Nephron (organoid): ENCODE results near the gene PTPRN2.
A peak's percentile ranks its signal among the peaks of the same experiment; 100 is the strongest.

Experiments used
- H3K27ac Mint-ChIP-seq, 3 experiments: 2 replicates each; pipeline ENCODE4 v1.8.0; 2020; ENCODE audit warnings: mixed read lengths in 3 of 3, mild to moderate bottlenecking in 2 of 3, moderate library complexity in 1 of 3
- H3K27me3 Mint-ChIP-seq: 2 replicates; pipeline ENCODE4 v1.8.0; 2021; ENCODE audit warnings: low read depth, mild to moderate bottlenecking, moderate library complexity, mixed read lengths
- H3K36me3 Mint-ChIP-seq: 2 replicates; pipeline ENCODE4 v1.8.0; 2020; ENCODE audit warnings: low read depth, mixed read lengths
- H3K4me1 Mint-ChIP-seq: 2 replicates; pipeline ENCODE4 v1.8.0; 2020; ENCODE audit warnings: mixed read lengths
- H3K4me3 Mint-ChIP-seq, 3 experiments: 2 replicates each; pipeline ENCODE4 v1.8.0; 2020; ENCODE audit warnings: mild to moderate bottlenecking in 3 of 3, mixed read lengths in 3 of 3, moderate library complexity in 2 of 3
- H3K9me3 Mint-ChIP-seq: 2 replicates; pipeline ENCODE4 v1.8.0; 2020; ENCODE audit warnings: mixed read lengths
- TF ChIP-seq, protein P1 (sequence below), 3 experiments: fragments of 200-600 bp; sonication (generic); IDR thresholded peaks; one replicate each; pipeline ENCODE4 v1.5.0; 2021; ENCODE audit warnings: antibody characterized with exemption in 3 of 3; ENCODE audit not compliant: unreplicated experiment in 3 of 3

Gene PTPRN2

DNA sequence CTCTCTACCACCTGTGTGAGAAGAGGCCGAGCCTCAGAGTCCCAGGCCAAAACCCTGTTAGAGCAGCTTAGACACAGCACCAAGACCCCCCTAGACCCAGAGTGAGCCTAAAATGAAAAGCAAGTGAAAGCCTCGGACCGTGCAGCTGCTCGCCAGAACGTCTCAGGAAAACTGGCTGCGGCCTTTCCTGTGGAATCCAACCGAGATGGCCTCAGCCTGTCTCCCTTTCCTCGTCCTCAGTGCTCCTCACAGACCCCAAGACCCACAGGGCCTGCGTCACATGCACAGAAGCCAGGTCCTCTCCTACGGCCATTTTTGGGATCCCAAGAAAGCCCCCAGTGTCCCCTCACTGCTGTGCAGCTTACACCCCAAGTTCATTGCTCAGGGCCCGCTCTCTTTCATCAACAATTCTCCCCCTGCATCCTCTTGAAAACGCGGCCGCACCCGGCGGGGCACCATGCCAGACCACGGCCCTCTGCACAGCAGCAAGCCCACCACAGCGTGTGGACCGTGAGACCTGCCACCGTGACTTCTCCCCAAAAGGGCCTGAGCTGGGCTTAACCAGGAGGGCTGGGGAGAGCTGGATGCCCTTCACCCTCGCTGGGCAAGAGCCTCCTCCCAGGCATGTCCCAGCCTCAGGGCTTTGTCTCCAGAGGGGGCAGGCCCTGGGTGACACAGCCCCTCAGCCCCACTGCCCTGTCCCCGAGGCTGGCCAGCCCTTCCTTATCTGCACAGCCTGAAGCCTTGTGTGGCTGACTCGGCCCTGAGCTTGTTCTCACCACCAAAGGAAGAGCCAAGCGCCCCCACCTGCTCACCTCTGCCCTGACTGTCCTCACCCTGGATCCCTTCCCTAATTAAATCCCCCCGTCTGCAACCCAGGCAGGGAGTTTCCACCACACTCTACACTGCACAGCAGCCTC lies 142.9 kb downstream of the PTPRN2 start:
- TF ChIP-seq, protein P1, sequence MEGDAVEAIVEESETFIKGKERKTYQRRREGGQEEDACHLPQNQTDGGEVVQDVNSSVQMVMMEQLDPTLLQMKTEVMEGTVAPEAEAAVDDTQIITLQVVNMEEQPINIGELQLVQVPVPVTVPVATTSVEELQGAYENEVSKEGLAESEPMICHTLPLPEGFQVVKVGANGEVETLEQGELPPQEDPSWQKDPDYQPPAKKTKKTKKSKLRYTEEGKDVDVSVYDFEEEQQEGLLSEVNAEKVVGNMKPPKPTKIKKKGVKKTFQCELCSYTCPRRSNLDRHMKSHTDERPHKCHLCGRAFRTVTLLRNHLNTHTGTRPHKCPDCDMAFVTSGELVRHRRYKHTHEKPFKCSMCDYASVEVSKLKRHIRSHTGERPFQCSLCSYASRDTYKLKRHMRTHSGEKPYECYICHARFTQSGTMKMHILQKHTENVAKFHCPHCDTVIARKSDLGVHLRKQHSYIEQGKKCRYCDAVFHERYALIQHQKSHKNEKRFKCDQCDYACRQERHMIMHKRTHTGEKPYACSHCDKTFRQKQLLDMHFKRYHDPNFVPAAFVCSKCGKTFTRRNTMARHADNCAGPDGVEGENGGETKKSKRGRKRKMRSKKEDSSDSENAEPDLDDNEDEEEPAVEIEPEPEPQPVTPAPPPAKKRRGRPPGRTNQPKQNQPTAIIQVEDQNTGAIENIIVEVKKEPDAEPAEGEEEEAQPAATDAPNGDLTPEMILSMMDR (IDR thresholded peaks at IDR 0.05; ENCODE audit: unreplicated experiment in 3 of 3) = no peak
- no peaks in the 10 kb centered on the region for H3K36me3 Mint-ChIP-seq
- no peak overlapping the region for H3K27ac Mint-ChIP-seq
- H3K4me1 Mint-ChIP-seq = no peaks in the 10 kb centered on the region
- H3K27me3 Mint-ChIP-seq = peaks cover 9% of the 10 kb centered on the region
- peaks cover 8% of the 10 kb centered on the region for H3K9me3 Mint-ChIP-seq
- H3K4me3 Mint-ChIP-seq = no peak overlapping the region

DNA sequence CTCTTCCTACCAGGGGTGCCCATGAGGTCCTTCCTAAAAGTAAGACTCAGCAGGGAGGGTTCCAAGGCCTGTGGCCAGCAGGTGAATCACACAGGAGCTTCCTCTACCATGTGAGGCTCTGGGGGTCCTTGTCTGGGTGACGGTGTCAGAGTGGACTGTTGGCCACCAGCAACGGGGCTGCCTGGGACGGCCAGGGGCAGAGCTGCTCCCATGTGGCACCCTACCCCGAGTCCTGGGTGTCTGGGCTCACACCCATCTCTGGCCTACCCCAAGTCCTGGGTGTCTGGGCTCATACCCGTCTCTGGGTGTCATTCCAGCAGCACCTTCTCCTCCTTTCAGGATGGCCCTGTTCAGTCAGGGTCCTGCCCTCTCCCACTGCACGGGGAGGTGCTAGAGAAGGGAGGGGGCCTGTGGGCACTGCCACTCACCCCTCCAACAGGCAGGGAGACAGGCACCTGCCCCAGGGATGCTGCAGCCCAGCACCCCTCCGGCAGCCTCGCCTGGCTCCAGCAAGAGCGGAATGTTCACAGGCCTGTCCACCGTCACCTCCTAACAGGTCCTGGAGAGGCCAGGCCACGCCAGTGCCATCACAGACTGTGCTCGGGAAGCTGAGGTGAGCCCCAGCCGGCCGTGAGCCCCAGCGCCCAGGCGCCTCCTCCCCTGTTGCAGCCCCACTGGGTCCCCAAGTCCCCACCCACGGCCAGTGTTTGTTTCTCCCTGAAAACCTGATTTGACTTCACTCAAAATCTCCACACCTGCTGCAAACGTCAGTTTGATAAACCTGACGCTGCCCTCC lies 143.7 kb downstream of the PTPRN2 start:
- Mint-ChIP-seq H3K27ac (no peak overlapping the region), H3K27me3 (peaks cover 18% of the 10 kb centered on the region), H3K36me3 (no peaks in the 10 kb centered on the region), H3K4me1 (no peaks in the 10 kb centered on the region), H3K4me3 (no peak overlapping the region), H3K9me3 (peaks cover 8% of the 10 kb centered on the region)
- TF ChIP-seq, protein P1 (IDR thresholded peaks at IDR 0.05; ENCODE audit: unreplicated experiment in 3 of 3) = no peak

DNA sequence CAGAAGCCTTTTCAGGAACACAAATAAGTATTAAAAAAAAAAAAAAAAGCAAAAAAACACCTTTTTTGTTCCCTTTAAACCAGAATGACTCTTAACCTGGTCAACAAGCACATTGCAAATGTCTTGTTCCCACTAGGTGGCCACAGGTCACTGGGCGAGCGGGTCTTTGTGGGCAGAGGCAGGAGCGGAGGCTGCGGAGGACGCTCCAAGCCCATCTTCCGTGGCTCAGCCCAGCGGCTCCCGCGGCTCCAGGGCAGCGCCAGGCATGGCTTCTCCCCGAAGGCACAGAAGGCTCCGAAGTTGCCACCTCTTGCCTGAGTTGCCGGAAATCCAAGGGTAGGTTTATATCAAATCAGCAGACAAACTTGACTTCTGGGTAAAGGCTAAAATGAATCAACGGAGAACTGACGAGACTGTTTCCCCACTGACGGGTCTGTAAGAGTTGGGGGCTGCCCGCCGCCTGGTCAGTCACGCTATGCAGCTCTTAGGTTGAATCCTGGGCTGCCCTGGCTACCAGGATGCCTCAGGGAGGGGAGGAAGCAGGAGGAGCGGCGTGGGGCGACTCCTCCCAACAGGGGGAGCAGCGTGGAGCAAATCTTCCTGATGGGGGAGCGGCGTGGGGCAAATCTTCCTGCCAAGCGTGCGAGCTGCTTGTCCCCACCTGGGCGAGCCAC lies 144.5 kb downstream of the PTPRN2 start:
- TF ChIP-seq, protein P1 (IDR thresholded peaks at IDR 0.05; ENCODE audit: unreplicated experiment in 3 of 3) = no peak
- Mint-ChIP-seq H3K9me3 (peaks cover 8% of the 10 kb centered on the region), H3K36me3 (no peaks in the 10 kb centered on the region), H3K4me3 (no peak overlapping the region), H3K27me3 (peaks cover 19% of the 10 kb centered on the region), H3K4me1 (no peaks in the 10 kb centered on the region), H3K27ac (no peak overlapping the region)

DNA sequence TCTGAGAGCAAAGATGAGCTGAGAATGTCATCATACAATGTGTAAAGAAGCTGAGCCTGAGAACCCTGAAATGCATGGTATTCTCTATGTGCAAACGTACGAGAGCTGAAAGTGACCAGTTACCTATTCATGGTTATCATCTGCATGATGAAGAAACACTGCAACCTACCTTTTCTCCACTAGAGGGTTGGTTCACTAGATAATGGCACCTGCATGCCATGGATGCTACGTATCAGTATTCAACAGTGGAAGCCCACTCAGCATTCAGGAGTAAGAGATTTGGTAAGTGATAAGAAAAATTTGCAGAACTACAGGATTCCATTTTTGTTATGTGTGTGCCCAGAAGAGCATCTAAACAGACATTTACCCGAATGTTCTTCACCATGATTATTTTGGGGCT lies 145.4 kb downstream of the PTPRN2 start:
- Mint-ChIP-seq H3K4me3 (no peak overlapping the region), H3K4me1 (no peaks in the 10 kb centered on the region), H3K27me3 (peaks cover 19% of the 10 kb centered on the region), H3K36me3 (no peaks in the 10 kb centered on the region), H3K9me3 (peaks cover 9% of the 10 kb centered on the region), H3K27ac (no peak overlapping the region)
- TF ChIP-seq, protein P1 (IDR thresholded peaks at IDR 0.05; ENCODE audit: unreplicated experiment in 3 of 3) = peak in 2 of 3 experiments; percentile 18 to 28

DNA sequence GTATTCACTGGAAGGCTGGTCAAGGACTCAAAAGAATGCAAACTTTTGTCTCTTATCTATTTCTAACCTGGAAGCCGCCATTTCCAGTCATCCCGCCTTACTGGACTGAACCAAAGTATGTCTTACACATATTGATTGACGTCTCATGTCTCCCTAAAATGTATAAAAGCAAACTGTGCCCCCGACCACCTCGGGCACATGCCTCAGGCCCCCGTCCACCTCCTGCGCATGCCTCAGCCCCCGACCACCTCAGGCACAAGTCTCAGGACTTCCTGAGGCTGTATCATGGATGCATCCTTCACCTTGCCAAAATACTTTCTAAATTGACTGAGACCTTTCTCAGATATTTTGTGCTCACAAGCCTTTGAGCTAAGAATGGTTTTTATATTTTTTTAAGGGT lies 148.6 kb downstream of the PTPRN2 start:
- H3K9me3 Mint-ChIP-seq = peaks cover 13% of the 10 kb centered on the region
- H3K4me1 Mint-ChIP-seq = no peaks in the 10 kb centered on the region
- H3K27me3 Mint-ChIP-seq = peaks cover 23% of the 10 kb centered on the region
- H3K27ac Mint-ChIP-seq = no peak overlapping the region
- H3K4me3 Mint-ChIP-seq = no peak overlapping the region
- no peaks in the 10 kb centered on the region for H3K36me3 Mint-ChIP-seq
- TF ChIP-seq, protein P1 (IDR thresholded peaks at IDR 0.05; ENCODE audit: unreplicated experiment in 3 of 3) = no peak
